Parathyroid adenoma (tissue), 2 donors: Measurements from ENCODE around the gene PRDX6.
A peak's percentile ranks its signal among the peaks of the same experiment; 100 is the strongest.
"Not testable (repeated sequence)": the region's sequence is repeated elsewhere in the genome, so short reads cannot be mapped to it uniquely, and the experiment has no call there.

Source experiments
- H2AFZ ChIP-seq: fragments of 300-600 bp; sonication (generic); one replicate; pipeline ENCODE4 v1.7.0; 2017; ENCODE audit warnings: antibody characterized with exemption, mild to moderate bottlenecking
- H3K27ac ChIP-seq: fragments of 300-600 bp; sonication (generic); one replicate; pipeline ENCODE4 v1.7.0; 2017
- H3K27me3 ChIP-seq: fragments of 300-600 bp; sonication (generic); one replicate; pipeline ENCODE4 v1.7.0; 2017; ENCODE audit warnings: low read length; ENCODE audit not compliant: control insufficient read depth, insufficient read depth
- H3K36me3 ChIP-seq: fragments of 300-600 bp; sonication (generic); one replicate; pipeline ENCODE4 v1.7.0; 2017; ENCODE audit warnings: low read length; ENCODE audit not compliant: control insufficient read depth, insufficient read depth
- H3K4me1 ChIP-seq: fragments of 300-600 bp; sonication (generic); one replicate; pipeline ENCODE4 v1.7.0; 2017; ENCODE audit warnings: control low read depth
- H3K4me2 ChIP-seq: fragments of 300-600 bp; sonication (generic); one replicate; pipeline ENCODE4 v1.7.0; 2017; ENCODE audit warnings: low read length
- H3K4me3 ChIP-seq: fragments of 300-600 bp; sonication (generic); one replicate; pipeline ENCODE4 v1.7.0; 2017; ENCODE audit warnings: low read depth, low read length
- H3K79me2 ChIP-seq: fragments of 300-600 bp; sonication (generic); one replicate; pipeline ENCODE4 v1.7.0; 2017; ENCODE audit warnings: control low read depth
- H3K9ac ChIP-seq: fragments of 300-600 bp; sonication (generic); one replicate; pipeline ENCODE4 v1.7.0; 2017; ENCODE audit warnings: mild to moderate bottlenecking
- H3K9me3 ChIP-seq: fragments of 300-600 bp; sonication (generic); one replicate; pipeline ENCODE4 v1.7.0; 2017; ENCODE audit warnings: low read length; ENCODE audit not compliant: control insufficient read depth
- TF ChIP-seq, protein P1 (sequence below): fragments of 300-600 bp; sonication (generic); IDR thresholded peaks from one replicate; pipeline ENCODE4 v1.7.0; 2017; ENCODE audit warnings: antibody characterized with exemption, mild to moderate bottlenecking
- donor health status: primary hyperparathyroidism.

The PRDX6 gene

DNA sequence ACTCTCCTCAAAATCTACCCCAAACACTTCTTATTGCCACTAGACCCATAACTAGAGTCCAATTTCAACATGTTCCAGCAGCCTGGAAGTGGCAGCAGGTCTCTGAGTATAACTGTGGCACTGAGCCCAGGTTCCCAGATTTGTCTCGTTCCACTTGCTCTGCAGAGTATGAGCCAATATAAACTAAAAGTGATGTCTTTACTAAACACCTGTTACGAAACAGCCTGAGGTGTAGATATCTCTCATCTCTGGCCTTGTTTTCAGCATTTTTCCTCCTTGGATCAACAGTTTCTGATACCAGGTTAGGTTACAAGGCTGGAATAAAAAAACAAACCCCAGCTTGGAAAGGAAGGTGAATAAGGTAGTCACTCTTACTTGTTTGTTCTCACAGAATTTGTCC lies 25.2 kb upstream of the PRDX6 start:
- Histone ChIP-seq H3K4me1 (no peaks in the 10 kb centered on the region), H3K9me3 (no peaks in the 10 kb centered on the region), H3K4me3 (peak overlapping the region; percentile 40), H2AFZ (no peak overlapping the region), H3K4me2 (peak overlapping the region; percentile 60), H3K9ac (no peak overlapping the region), H3K27ac (peak overlapping the region; percentile 24), H3K79me2 (no peaks in the 10 kb centered on the region), H3K36me3 (no peaks in the 10 kb centered on the region), H3K27me3 (no peaks in the 10 kb centered on the region)
- TF ChIP-seq, protein P1, sequence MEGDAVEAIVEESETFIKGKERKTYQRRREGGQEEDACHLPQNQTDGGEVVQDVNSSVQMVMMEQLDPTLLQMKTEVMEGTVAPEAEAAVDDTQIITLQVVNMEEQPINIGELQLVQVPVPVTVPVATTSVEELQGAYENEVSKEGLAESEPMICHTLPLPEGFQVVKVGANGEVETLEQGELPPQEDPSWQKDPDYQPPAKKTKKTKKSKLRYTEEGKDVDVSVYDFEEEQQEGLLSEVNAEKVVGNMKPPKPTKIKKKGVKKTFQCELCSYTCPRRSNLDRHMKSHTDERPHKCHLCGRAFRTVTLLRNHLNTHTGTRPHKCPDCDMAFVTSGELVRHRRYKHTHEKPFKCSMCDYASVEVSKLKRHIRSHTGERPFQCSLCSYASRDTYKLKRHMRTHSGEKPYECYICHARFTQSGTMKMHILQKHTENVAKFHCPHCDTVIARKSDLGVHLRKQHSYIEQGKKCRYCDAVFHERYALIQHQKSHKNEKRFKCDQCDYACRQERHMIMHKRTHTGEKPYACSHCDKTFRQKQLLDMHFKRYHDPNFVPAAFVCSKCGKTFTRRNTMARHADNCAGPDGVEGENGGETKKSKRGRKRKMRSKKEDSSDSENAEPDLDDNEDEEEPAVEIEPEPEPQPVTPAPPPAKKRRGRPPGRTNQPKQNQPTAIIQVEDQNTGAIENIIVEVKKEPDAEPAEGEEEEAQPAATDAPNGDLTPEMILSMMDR, result no peak

DNA sequence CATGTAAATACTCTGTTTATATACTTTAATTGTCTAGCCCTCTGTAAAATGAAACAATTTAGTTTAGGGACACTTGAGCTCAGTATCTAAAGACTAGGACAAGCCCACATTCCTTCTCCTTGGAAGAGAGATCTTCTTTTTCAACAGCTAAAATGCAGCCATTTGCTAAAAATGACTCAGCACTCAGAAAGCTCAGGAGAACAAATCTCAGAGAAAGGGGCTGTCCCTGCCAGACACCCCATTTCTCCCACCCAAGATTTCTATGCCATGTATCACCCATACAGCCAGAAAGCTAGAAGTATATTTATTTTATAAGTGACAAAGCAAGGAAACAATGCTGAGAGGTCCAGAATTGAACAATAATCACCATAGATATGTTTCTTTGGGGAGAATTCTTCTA lies 23.2 kb upstream of the PRDX6 start:
- Histone ChIP-seq H3K9ac (no peak overlapping the region), H3K27me3 (no peaks in the 10 kb centered on the region), H3K79me2 (no peaks in the 10 kb centered on the region), H3K4me2 (no peak overlapping the region), H3K36me3 (no peaks in the 10 kb centered on the region), H2AFZ (no peak overlapping the region), H3K4me3 (no peak overlapping the region), H3K27ac (no peak overlapping the region), H3K9me3 (no peaks in the 10 kb centered on the region), H3K4me1 (no peaks in the 10 kb centered on the region)
- TF ChIP-seq, protein P1, result no peak

DNA sequence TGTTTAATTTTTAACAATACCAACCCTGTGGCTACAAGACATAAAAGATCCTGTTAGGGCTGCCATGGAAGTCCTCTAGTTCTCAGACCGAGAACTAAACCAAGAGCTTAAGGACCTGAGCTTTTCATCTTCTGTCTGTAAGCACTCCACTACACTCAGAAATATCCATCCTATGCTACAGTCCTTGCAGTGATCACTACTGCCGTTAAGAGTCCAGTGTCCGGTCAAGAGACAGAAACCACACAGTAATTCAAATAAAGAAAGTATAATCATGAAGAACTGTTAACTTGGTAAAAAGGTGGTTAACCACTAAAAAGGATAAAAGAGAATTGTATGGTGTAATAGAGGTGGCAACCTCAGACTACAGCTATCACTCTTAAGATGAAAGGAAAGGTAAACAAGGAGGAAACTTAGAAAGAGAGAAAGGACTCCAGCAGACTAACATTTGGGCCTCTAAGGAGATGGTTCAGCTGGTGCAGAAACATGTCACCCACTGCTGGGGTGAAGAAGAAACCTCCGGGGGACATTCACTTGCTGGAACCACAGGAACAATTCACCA lies 22.1 kb upstream of the PRDX6 start:
- no peak overlapping the region for H2AFZ ChIP-seq
- H3K36me3 ChIP-seq, result no peaks in the 10 kb centered on the region
- no peak overlapping the region for H3K27ac ChIP-seq
- no peaks in the 10 kb centered on the region for H3K79me2 ChIP-seq
- no peak overlapping the region for H3K4me2 ChIP-seq
- H3K9me3 ChIP-seq, result no peaks in the 10 kb centered on the region
- H3K9ac ChIP-seq, result no peak overlapping the region
- no peak overlapping the region for H3K4me3 ChIP-seq
- H3K27me3 ChIP-seq, result no peaks in the 10 kb centered on the region
- H3K4me1 ChIP-seq, result no peaks in the 10 kb centered on the region
- TF ChIP-seq, protein P1, result no peak

DNA sequence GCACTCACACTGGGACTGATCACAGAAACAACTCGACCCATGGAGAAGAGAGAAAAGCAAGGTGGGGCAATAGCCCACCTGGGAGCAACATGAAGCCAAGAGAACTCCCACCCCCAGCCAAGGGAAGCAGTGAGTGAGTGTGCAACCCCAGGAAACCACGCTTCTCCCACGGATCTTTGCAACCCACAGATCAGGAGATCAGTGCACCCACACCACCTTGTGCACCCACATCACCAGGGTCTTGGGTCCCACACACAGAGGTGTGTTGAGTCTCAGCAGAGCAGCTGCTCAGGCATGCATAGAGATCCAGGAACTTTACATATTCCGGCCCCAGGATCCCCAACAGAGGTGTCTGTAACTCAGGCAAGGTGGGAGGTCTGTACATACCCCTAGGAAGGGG lies 17.2 kb upstream of the PRDX6 start:
- no peaks in the 10 kb centered on the region for H3K4me1 ChIP-seq
- no peak overlapping the region for H3K27ac ChIP-seq
- no peak overlapping the region for H3K4me3 ChIP-seq
- H3K36me3 ChIP-seq, result no peaks in the 10 kb centered on the region
- H3K4me2 ChIP-seq, result no peak overlapping the region
- H2AFZ ChIP-seq, result no peak overlapping the region
- H3K9me3 ChIP-seq, result no peaks in the 10 kb centered on the region
- TF ChIP-seq, protein P1, result no peak
- H3K79me2 ChIP-seq, result no peaks in the 10 kb centered on the region
- H3K27me3 ChIP-seq, result no peaks in the 10 kb centered on the region
- H3K9ac ChIP-seq, result no peak overlapping the region

DNA sequence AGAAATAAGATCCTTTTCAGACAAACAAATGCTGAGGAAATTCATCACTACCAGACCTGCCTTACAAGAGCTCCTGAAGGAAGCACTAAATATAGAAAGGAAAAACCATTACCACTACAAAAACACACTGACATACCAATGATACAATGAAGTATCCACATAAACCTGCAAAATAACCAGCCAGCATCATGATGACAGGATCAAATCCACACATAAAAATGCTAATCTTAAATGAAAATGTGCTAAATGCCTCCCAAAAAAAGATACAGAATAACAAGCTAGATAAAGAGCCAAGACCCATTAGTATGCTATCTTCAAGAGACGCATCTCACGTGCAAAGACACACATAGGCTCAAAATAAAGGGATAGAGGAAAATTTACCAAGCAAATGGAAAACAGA lies 14.5 kb upstream of the PRDX6 start:
- H3K36me3 ChIP-seq, H3K9me3 ChIP-seq, H3K9ac ChIP-seq, H3K27me3 ChIP-seq, H2AFZ ChIP-seq, H3K4me3 ChIP-seq, H3K27ac ChIP-seq, H3K4me1 ChIP-seq, H3K79me2 ChIP-seq, H3K4me2 ChIP-seq: not testable (repeated sequence)

DNA sequence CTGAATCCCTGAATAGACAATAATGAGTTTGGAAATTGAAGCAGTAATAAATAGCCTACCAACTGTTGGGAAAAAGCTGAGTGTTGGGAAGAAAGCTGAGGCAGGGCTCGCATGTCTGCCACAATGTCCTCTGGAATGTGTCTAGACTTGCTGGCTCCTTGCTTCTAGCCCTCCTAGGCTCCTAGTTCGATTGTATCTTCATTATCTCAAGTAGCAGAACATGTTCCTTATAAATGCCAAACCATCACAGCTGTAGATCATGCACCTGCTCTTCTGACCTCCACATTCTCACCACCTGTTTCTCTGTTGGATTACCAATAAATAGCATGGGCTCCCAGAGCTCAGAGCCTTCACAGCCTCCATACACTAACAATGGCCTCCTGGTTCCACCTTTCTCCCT lies 12.9 kb upstream of the PRDX6 start:
- not testable (repeated sequence) for H3K9me3 ChIP-seq, H3K4me1 ChIP-seq, H3K27ac ChIP-seq, H3K79me2 ChIP-seq, H3K27me3 ChIP-seq, H3K4me3 ChIP-seq, H3K36me3 ChIP-seq, H3K4me2 ChIP-seq, H3K9ac ChIP-seq, H2AFZ ChIP-seq
